NOMO-1 treated with dmso at 0.1 percent for 144 hours (cell line): ENCODE results near the gene IMP3.
"Not testable (repeated sequence)": the region's sequence is repeated elsewhere in the genome, so short reads cannot be mapped to it uniquely, and the experiment has no call there.

ENCODE experiments used
- DNase-seq: peaks from one replicate; lab custom pipeline; 2025; ENCODE audit not compliant: unreplicated experiment; lab: John Stamatoyannopoulos, UW

The IMP3 gene

GRCh38 chr15:75639709-75640482 is at the start of gene IMP3:
Gene IMP3, minus strand, starts transcription at chr15:75640224. Its CDS starts 56 bp downstream, at chr15:75640168.
- DNase-seq, result peak; percentile 96

GRCh38 chr15:75689429-75689828 is 49.4 kb upstream of the IMP3 start:
- DNase-seq, result not testable (repeated sequence)

- no peak for DNase-seq
Measured at GRCh38 chr15:75688831-75689230, 48.8 kb upstream of the IMP3 start.

- DNase-seq, result no peak
Measured at GRCh38 chr15:75688278-75688557, 48.2 kb upstream of the IMP3 start.

- no peak for DNase-seq
Measured at GRCh38 chr15:75687486-75688277, 47.7 kb upstream of the IMP3 start.

GRCh38 chr15:75686212-75686642 is 46.2 kb upstream of the IMP3 start:
- DNase-seq, result not testable (repeated sequence)

- DNase-seq, result no peak
Measured at GRCh38 chr15:75685195-75685594, 45.2 kb upstream of the IMP3 start.

- no peak for DNase-seq
Measured at GRCh38 chr15:75684648-75685047, 44.6 kb upstream of the IMP3 start.

- DNase-seq, result not testable (repeated sequence)
Measured at GRCh38 chr15:75683646-75684312, 43.8 kb upstream of the IMP3 start.

GRCh38 chr15:75682181-75683135 is 42.4 kb upstream of the IMP3 start:
- no peak for DNase-seq

GRCh38 chr15:75680007-75680789 is 40.2 kb upstream of the IMP3 start:
- no peak for DNase-seq

- DNase-seq, result not testable (repeated sequence)
Measured at GRCh38 chr15:75678324-75678690, 38.3 kb upstream of the IMP3 start.

GRCh38 chr15:75677465-75678323 is 37.7 kb upstream of the IMP3 start:
- no peak for DNase-seq

GRCh38 chr15:75676688-75677464 is 36.9 kb upstream of the IMP3 start:
- no peak for DNase-seq

GRCh38 chr15:75675579-75676404 is 35.8 kb upstream of the IMP3 start:
- no peak for DNase-seq

- DNase-seq, result no peak
Measured at GRCh38 chr15:75674366-75674765, 34.3 kb upstream of the IMP3 start.

- DNase-seq, result no peak
Measured at GRCh38 chr15:75673426-75674235, 33.6 kb upstream of the IMP3 start.
